HG02970 (cell line): Measurements from ENCODE around the gene TLR9.
"Not testable (repeated sequence)": the region's sequence is repeated elsewhere in the genome, so short reads cannot be mapped to it uniquely, and the experiment has no call there.

Experiments used
- ATAC-seq: cut with Tn5 transposase; IDR thresholded peaks from one replicate; pipeline ENCODE4 v1.9.1; 2021; ENCODE audit warnings: mild to moderate bottlenecking, moderate library complexity, moderate number of reproducible peaks; ENCODE audit not compliant: unreplicated experiment, low FRiP score

Gene TLR9, protein sequence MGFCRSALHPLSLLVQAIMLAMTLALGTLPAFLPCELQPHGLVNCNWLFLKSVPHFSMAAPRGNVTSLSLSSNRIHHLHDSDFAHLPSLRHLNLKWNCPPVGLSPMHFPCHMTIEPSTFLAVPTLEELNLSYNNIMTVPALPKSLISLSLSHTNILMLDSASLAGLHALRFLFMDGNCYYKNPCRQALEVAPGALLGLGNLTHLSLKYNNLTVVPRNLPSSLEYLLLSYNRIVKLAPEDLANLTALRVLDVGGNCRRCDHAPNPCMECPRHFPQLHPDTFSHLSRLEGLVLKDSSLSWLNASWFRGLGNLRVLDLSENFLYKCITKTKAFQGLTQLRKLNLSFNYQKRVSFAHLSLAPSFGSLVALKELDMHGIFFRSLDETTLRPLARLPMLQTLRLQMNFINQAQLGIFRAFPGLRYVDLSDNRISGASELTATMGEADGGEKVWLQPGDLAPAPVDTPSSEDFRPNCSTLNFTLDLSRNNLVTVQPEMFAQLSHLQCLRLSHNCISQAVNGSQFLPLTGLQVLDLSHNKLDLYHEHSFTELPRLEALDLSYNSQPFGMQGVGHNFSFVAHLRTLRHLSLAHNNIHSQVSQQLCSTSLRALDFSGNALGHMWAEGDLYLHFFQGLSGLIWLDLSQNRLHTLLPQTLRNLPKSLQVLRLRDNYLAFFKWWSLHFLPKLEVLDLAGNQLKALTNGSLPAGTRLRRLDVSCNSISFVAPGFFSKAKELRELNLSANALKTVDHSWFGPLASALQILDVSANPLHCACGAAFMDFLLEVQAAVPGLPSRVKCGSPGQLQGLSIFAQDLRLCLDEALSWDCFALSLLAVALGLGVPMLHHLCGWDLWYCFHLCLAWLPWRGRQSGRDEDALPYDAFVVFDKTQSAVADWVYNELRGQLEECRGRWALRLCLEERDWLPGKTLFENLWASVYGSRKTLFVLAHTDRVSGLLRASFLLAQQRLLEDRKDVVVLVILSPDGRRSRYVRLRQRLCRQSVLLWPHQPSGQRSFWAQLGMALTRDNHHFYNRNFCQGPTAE

DNA sequence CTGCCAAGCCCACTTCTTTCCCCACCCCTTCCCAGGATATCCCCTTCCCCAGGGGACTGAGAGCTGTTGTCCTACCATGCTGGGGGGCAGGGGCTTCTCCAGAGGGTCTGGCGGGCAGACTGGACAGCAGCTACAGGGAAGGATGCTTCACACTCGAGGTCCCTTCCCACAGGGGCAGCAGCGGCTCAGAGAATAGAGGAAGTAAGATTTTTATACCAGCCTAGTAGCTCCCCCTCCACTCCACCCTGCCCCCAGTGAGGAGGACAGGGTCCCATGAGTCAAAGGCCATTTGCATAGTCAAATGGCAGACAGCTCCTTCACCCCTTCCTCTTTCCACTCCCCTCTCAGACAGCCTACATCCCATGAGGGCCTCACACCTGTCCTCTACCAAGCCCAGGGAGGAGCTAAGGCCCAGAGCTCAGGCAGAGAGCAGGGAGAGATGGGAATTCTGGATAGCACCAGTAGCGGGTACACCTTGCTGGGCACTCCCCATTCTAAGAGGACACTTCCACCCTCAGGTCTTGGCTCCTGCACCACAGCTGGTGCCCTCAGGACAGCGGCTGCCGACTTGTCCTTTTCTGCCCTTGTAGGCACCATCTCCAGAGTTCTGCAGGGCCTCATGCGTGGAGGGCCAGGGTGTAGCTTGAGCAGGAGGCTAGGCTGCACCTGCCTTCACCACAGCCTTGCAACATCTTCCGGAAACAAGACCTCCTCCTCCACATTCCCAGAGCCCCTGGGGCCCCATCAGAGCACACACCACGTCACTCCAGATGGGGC lies at the start of gene TLR9:
Gene TLR9 (minus strand): TSS at position 194 of the 777 bp plus-strand sequence. CDS start 116 bp downstream, at position 78.
- peak; percentile 60 for ATAC-seq

DNA sequence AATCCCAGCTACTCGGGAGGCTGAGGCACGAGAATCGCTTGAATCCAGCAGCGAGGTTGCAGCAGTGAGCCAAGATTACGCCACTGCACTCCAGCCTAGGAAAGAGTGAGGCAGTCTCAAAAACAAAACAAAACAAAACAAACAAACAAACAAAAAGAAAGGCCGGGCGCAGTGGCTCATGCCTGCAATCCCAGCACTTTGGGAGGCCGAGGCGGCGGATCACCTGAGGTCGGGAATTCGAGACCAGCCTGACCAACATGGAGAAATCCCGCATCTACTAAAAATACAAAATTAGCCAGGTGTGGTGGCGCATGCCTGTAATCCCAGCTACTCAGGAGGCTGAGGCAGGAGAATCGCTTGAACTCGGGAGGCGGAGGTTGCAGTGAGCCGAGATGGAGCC lies 49.3 kb upstream of the TLR9 start:
- ATAC-seq = not testable (repeated sequence)

DNA sequence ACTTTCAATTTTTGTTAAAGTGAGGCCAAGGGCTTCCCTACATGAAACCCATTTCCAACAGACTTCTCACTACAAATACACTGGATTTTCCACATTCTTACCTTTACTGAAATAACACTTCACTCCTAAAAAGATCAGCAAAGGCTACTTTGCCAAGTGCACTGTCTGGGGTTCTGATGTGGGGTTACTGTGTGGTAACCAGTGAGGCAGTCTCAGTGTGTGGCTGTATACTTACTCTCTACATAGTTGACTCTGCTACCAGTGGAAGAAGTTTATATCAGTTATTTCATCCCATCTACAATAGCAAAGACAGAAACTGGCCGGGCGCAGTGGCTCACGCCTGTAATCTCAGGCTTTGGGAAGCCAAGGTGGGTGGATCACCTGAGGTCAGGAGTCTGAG lies 47.4 kb upstream of the TLR9 start:
- no peak for ATAC-seq

DNA sequence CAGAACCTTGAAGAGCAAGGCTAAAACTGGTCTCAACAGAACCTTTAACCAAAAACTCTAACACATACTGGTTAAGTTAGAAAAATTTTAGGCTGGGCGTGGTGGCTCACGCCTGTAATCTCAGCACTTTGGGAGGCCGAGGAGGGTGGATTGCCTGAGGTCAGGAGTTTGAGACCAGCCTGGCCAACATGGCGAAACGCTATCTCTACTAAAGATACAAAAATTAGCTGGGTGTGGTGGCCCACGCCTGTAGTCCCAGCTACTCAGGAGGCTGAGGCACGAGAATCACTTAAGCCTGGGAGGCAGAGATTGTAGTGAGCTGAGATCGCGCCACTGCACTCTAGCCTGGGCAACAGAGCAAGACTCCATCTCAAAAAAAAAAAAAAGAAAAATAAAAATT lies 46.7 kb upstream of the TLR9 start:
- not testable (repeated sequence) for ATAC-seq

DNA sequence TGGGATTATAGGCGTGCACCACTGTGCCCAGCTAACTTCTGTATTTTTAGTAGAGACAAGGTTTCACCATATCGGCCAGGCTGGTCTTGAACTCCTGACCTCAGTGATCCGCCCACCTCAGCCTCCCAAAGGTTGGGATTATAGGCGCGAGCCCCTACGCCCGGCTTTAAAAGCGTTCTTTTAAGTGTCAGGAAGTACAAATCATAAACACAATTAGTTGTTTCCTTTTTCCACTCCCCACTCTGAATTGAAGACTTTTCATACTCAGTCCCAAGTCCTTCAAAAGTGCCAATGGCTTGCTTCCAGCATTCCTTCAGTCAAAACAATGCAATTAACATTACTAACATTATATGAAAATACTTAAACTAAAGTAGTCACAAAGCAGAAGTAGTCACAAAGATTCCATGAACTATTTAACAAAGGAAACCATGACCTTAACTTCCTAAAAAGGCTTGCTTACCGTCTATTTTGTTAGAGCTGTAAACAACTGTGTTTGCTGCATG lies 44.9 kb upstream of the TLR9 start:
- ATAC-seq = no peak

DNA sequence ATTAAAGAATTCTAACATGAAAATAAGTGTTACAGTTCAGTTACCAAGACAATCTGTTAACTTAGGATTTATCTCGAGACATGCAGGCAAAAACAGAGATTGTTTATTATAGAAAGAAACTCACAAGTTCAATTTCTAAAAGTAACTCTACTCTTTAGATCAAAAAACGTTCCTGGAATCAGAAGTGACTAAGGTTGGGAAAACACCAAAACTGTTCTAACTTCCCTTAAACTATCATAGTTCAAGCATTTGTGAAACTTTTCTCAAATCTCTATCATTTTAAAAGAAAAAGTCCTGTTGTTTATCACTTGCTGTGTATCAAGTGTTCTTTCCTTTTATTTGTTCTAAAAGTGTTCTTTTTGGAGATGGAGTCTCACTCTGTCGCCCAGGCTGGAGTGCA lies 44.3 kb upstream of the TLR9 start:
- no peak for ATAC-seq

DNA sequence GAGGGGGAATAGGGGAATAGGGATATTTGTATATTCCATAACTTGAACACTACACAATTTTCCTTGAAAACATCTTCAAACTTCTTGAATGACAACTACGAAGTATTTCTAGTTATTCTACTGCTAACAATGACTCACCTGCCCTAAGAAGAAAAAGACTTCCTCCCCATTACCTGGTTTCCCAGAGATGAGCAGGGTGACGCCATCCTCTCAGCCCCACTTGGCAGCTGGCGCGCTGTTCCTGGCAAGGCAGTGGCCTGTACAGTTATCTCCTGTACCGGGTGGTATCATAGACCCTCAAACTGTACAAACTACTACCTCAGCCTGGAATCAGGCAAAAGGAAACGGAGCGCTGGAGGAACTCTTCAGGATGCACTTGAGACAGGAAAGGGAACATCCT lies 42.6 kb upstream of the TLR9 start:
- no peak for ATAC-seq

DNA sequence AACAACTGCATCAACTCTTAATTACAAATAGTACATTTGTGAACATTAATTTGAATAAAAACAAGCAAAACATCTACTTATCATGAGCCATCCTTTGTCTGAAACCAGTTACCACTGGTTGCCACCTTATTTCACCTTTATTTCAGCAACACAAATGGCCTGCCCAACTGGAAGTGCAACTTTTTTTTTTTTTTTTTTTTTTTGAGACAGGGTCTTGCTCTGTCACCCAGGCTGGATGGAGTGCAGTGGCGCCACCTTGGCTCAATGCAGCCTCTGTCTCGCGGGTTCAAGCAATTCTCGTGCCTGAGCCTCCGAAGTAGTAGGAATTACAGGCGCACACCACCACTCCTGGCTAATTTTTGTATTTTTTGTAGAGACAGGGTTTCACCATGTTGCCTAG lies 39.9 kb upstream of the TLR9 start:
- no peak for ATAC-seq

DNA sequence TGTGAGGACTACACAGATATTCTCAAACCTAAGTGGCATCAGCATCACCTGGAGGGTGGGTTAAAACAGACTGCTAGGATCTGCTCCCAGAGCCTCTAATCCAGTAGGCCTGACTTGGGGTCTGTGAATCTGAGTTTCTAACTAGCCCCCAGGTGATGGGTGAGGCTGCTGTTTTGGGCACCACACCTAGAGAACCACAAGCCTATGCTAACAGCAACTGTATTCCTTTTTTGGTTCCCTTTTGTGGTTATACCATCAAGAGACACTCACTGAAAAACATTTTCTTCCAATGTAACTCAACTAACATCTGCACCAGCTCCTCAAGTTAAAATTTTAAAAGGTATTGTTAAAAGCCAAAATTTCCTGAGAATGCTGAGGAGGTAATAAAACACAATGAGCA lies 37.0 kb upstream of the TLR9 start:
- ATAC-seq = no peak

DNA sequence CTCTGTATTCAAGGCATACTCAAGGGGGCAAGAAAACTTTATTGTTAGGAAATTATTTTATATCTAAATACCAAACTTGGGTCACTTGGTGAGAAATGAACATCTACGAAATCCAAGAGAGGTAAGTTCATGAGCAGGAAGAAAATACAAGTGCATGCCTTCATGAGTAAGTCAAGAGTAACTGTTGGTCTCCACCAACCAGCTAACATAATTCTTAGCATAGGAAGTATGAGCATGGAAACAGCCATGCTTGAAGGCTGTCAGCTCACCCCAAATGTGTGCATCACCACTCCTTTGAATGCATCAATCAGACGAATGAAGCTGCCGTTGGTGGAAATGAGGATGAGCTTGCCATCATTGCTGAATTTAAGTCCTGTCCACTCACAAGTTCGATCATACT lies 34.0 kb upstream of the TLR9 start:
- ATAC-seq = no peak

DNA sequence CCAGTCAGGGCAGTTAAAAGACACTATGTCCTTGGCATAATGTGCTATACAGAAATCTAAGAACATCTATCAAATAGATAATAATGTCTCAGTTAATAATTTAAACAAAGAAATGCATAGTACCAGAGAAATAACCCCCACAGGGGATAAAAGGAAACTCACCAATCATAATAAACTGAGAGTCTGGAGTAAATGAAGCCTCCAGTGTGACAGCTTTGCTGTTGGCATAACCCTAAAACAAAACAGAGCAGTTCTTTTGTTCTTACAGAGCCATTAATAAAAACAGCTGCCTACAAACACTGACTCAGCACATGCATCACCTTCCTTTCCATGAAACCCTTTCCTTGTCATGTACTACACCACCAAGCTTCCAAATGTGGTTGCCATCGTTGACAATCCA lies 33.6 kb upstream of the TLR9 start:
- ATAC-seq = no peak

DNA sequence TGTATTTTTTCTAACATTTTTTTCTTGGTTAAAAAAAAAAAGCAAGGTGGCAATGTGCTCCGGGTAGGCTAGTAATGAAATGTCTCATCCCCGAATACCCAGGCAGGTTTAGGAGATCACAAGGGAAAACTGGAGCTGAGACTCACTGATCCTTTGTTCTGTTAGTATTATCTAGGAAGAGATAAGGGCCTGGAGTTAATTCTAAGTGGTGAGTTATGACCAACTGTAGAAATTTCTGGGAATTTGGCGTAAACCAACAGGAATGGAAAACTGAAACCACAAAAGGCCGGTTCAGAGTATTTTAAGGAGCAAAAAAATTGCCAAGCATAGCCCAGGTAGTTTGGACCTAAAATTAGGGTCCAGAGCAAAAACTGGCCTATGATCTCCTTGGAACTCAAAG lies 32.5 kb upstream of the TLR9 start:
- no peak for ATAC-seq

DNA sequence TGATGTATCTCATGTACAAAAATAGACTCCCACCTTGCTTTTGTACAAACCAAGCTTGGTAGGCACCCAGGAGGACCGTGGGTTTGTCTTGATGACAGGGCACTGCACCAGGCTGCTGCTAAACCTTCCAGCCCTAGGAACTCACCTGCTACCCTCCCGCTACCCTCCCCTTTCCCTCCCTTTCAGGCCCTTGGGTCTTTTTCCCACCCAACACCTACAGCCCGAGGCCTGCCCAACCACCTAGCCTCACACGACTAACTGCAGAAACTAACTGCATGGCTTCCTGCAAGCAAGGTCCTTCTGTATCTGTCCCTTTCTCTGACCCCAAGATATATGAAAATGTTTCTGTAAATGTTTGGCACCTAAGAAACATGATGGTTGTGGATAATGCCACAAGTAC lies 31.2 kb upstream of the TLR9 start:
- no peak for ATAC-seq

DNA sequence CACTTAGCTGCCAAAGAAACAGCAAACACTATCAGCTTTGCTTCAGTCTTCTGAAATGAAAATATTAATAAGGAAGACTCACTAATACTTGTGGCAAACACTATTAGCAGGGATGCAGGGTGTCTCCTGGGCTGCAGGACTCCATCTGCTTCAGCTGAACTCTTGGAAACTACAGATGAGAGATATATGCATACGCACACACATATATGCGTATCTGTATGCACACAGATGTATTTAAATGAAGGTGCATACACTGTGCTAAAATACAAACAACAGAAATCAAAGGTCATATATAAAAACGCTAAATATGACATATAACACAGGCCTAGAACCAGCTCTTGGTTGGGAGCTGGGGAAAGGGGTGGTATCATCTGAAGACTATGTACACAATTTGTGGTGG lies 30.7 kb upstream of the TLR9 start:
- ATAC-seq = no peak

DNA sequence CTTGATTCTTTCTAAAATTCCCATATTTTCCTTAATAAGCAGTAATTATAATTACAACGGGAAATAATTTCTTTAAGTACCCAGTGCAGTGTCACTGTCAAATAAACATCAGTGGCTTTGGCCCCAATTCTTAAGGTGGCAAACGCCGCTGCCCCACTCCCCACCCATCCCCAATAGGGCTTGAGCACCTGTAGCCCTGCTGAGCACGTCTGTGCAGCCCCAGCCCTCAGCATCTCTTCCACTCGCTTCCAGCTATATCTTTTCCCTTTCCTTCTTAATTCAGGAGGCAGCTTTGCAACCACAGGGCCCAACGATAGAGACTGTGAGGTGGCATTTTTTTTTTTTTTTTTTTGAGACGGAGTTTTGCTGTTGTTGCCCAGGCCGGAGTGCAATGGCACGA lies 29.2 kb upstream of the TLR9 start:
- ATAC-seq = no peak

DNA sequence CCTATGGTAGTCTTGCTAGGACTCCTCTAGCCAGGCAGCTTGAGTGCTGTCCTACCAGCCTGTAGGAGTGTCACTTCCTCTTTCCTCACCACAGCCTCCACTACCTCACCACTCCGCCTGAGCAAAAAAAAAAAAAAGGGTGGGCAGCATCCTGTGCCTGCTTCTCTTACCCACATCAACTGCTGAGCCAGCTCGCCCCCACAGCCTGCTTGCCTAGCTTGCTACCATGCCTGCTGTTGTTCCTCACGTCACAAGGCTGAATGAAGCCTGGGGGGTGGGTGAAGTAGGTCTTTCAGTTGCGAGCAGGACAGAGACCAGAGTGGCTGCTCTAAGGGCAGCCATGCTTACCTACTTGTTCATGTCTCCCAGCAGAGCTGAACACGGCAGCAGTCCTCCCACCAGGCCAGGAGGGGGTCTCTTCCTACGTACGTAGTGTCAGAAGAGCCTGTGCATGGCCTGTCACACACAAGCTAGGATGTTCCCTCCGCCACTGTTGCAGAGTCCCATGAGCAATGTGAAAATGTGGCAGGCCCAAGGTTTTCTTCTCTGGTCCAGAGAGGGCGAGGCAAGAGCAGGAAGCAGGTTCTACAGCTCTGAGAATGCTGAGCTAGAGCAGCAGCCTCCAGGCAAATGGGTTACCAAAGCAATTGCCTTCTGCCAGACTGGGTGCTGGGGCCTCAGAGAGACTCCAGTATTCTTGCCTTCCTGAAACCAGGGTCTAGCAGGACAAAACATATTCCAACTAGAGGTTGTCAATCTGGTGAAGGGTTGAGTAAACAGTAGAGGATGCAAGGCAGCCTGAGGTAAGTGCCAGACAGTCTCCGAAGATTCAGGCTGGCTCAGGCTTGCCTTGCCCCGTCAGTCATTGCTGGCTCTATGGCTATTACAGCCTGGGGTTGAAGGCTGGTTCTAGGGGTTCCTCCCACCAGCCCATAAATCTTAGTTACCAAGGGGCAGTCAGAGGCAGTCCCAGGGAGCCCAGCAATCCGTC lies 28.2 kb upstream of the TLR9 start:
- peak; percentile 62 for ATAC-seq

DNA sequence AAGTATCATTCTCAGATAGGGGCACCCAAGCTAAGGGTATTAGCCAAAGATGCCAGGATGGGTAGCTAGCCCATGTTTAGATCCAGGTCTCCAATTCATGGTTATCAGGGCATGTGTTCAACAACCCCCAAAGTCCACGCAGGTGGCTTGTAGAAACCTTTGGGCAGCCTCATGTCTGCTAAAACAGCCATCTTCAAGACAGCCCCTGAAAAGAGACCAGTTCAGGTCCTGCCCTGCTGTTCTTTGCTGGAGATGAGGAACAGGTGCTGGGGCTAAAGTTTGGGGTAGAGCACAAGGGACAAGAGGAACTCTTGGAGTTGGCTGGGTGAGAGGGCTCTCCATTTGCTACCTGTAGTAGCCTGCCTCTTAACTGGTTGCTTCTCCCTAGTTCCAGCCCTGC lies 24.7 kb upstream of the TLR9 start:
- no peak for ATAC-seq

DNA sequence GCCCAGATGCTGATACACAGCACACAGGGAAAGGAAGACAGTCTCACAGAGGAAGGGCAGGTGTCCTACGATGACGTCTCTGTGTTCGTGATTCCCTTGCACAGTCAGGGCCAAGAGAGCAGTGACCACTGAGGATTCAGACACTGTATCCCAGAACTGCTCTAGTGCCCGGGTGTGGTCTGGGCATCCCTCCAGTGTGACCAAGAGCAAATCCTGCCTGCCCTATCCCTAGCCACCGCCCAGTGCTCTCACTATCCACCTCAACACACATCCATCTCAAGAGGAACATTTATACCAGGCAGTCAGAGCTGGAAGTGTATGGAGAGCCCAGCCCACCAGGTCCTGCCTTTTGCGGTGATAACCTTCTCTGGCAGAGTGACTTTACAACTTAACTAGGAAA lies 24.2 kb upstream of the TLR9 start:
- no peak for ATAC-seq

DNA sequence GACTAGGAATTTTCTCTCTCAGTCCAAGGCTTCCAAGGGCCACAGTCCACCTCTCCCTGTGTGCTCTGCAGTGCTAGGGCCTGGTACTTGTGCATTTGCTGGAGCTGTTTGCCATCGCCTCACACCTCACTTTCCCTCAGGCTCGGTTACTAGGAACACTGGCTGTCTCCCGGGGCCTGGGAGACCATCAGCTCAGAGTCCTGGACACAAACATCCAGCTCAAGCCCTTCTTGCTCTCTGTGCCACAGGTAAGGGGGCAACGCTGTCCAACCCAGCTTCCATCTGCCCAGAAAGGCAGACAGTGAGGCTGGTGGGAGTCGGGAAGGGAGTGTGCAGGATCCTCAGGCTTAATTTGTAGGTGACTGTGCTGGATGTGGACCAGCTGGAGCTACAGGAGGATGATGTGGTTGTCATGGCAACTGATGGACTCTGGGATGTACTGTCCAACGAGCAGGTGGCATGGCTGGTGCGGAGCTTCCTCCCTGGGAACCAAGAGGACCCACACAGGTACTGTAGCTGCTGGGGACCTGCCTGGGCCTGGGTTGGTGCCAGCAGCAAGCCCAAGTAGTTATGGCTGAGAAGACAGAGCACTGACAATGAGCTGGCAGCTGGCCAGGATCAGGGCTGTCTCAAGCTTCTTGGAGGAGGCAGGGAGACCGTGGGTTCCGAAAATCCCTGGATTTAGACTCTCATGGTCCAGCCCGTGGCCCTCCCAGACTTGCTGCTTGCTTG lies 23.5 kb upstream of the TLR9 start:
- ATAC-seq = no peak
